DND-41 (cell line): ENCODE data around the gene SLC17A7.

Experiments used
- ATAC-seq: fragments of 200-7000 bp; cut with Tn5 transposase; 3 replicates; pipeline ENCODE4 v1.9.1; 2021; ENCODE audit warnings: low read depth; ENCODE audit not compliant: insufficient read depth
- DNase-seq: peaks from one replicate; pipeline ENCODE4 v3.0.0-alpha.2; 2020
- H2AFZ ChIP-seq: 2 replicates; pipeline ENCODE4 v1.6.0; 2012; ENCODE audit warnings: low read depth, low read length
- H3K27ac ChIP-seq: 2 replicates; pipeline ENCODE4 v1.5.1; 2012; ENCODE audit warnings: low read length, inconsistent platforms
- H3K27me3 ChIP-seq: fragments of 200-600 bp; sonication (generic); 2 replicates; pipeline ENCODE4 v1.6.0; 2012; ENCODE audit warnings: low read length, mild to moderate bottlenecking, inconsistent platforms; ENCODE audit not compliant: insufficient read depth, poor library complexity
- H3K36me3 ChIP-seq: 2 replicates; pipeline ENCODE4 v1.5.1; 2012; ENCODE audit warnings: low read length, inconsistent platforms; ENCODE audit not compliant: insufficient read depth
- H3K4me1 ChIP-seq: 2 replicates; pipeline ENCODE4 v1.5.1; 2012; ENCODE audit warnings: mild to moderate bottlenecking, low read length; ENCODE audit not compliant: insufficient read depth
- H3K4me2 ChIP-seq: 2 replicates; pipeline ENCODE4 v1.6.0; 2012; ENCODE audit warnings: mild to moderate bottlenecking, moderate library complexity, low read length, inconsistent platforms; ENCODE audit not compliant: insufficient read depth
- H3K4me3 ChIP-seq, 2 experiments: fragments of 200-600 bp in 1 of 2; shearing (Covaris generic) in 1 of 2; 2 replicates each; pipeline ENCODE4 v1.5.1; 2012 to 2016; ENCODE audit warnings: inconsistent platforms in 2 of 2, low read length in 2 of 2, mild to moderate bottlenecking in 2 of 2, low read depth in 1 of 2, moderate library complexity in 1 of 2
- H3K79me2 ChIP-seq: 2 replicates; pipeline ENCODE4 v1.6.0; 2012; ENCODE audit warnings: low read length, inconsistent platforms; ENCODE audit not compliant: insufficient read depth
- H3K9ac ChIP-seq: 2 replicates; pipeline ENCODE4 v1.6.0; 2012; ENCODE audit warnings: low read depth, mild to moderate bottlenecking, inconsistent platforms, low read length, moderate library complexity
- H3K9me3 ChIP-seq: 2 replicates; pipeline ENCODE4 v1.5.1; 2012; ENCODE audit warnings: low read length, moderate library complexity, mild to moderate bottlenecking, inconsistent platforms; ENCODE audit not compliant: insufficient read depth, severe bottlenecking
- H4K20me1 ChIP-seq: 2 replicates; pipeline ENCODE4 v1.6.0; 2012; ENCODE audit warnings: low read length; ENCODE audit not compliant: insufficient read depth
- EZH2 ChIP-seq: IDR thresholded peaks from 3 replicates; pipeline ENCODE4 v1.6.1; 2012; ENCODE audit warnings: borderline replicate concordance, low read depth, mild to moderate bottlenecking, moderate library complexity, low read length, inconsistent platforms; ENCODE audit not compliant: severe bottlenecking
- TF ChIP-seq, protein P1 (sequence below): IDR thresholded peaks from 2 replicates; pipeline ENCODE4 v1.5.1; 2012; ENCODE audit warnings: borderline replicate concordance, low read length, moderate library complexity, mild to moderate bottlenecking; ENCODE audit not compliant: poor library complexity, severe bottlenecking; ENCODE audit errors: extremely low read depth

The SLC17A7 gene

DNA sequence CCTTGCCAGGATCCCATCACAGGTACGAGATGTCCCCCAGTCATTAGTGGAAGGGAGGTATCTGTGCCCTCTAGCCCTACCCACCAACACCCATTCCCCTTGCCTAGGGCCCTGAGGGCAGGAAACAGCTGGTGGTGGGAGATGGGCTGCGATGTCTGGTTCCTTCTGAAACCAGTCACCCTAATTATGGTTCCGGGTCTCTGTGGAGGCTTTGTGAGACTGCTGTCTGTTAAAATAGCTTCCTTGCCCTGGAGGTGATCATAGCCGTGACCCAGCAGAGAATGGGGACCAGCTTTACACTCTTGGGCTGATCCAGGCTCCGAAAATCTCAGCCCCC lies 17.2 kb upstream of the SLC17A7 start:
- TF ChIP-seq, protein P1, sequence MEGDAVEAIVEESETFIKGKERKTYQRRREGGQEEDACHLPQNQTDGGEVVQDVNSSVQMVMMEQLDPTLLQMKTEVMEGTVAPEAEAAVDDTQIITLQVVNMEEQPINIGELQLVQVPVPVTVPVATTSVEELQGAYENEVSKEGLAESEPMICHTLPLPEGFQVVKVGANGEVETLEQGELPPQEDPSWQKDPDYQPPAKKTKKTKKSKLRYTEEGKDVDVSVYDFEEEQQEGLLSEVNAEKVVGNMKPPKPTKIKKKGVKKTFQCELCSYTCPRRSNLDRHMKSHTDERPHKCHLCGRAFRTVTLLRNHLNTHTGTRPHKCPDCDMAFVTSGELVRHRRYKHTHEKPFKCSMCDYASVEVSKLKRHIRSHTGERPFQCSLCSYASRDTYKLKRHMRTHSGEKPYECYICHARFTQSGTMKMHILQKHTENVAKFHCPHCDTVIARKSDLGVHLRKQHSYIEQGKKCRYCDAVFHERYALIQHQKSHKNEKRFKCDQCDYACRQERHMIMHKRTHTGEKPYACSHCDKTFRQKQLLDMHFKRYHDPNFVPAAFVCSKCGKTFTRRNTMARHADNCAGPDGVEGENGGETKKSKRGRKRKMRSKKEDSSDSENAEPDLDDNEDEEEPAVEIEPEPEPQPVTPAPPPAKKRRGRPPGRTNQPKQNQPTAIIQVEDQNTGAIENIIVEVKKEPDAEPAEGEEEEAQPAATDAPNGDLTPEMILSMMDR: no peak
- no peak for TF ChIP-seq EZH2
- no peak overlapping the region for H3K4me3 ChIP-seq
- no peak overlapping the region for H3K4me2 ChIP-seq
- H4K20me1 ChIP-seq: no peaks in the 10 kb centered on the region
- ATAC-seq (no peak), DNase-seq (no peak)
- 0 out of 2 replicates have a peak overlapping the region, but pooled peaks have one; percentile 6 for H3K27ac ChIP-seq
- H3K9ac ChIP-seq: no peak overlapping the region
- H3K4me1 ChIP-seq: peaks cover 12% of the 10 kb centered on the region
- peaks cover 43% of the 10 kb centered on the region for H3K36me3 ChIP-seq
- no peaks in the 10 kb centered on the region for H3K27me3 ChIP-seq
- no peak overlapping the region for H2AFZ ChIP-seq
- H3K79me2 ChIP-seq: peaks cover 43% of the 10 kb centered on the region
- no peaks in the 10 kb centered on the region for H3K9me3 ChIP-seq

DNA sequence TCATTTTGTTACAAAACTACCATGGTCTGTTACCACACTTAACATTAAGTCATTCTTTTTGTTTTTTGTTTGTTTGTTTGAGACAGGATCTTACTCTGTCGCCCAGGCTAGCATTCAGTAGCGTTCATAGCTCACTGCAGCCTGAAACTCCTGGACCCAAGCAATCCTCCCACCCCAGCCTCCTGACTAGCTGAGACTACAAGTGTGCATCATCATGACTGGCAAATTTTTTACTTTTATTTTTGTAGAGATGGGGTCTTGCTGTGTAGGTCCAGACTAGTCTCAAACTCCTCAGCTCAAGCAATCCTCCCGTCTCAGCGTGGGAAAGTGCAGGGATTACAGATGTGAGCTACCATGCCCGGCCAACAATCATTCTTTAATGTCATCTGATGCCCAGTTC lies 15.0 kb upstream of the SLC17A7 start:
- peaks cover 22% of the 10 kb centered on the region for H3K4me1 ChIP-seq
- peaks cover 53% of the 10 kb centered on the region for H3K79me2 ChIP-seq
- no peaks in the 10 kb centered on the region for H4K20me1 ChIP-seq
- H3K4me3 ChIP-seq: no peak overlapping the region
- DNase-seq: no peak
- H3K9me3 ChIP-seq: no peaks in the 10 kb centered on the region
- H3K27me3 ChIP-seq: no peaks in the 10 kb centered on the region
- H3K9ac ChIP-seq: no peak overlapping the region
- no peak overlapping the region for H3K27ac ChIP-seq
- peaks cover 45% of the 10 kb centered on the region for H3K36me3 ChIP-seq
- no peak for ATAC-seq
- no peak overlapping the region for H2AFZ ChIP-seq
- H3K4me2 ChIP-seq: no peak overlapping the region
- TF ChIP-seq EZH2: no peak
- TF ChIP-seq, protein P1: no peak

DNA sequence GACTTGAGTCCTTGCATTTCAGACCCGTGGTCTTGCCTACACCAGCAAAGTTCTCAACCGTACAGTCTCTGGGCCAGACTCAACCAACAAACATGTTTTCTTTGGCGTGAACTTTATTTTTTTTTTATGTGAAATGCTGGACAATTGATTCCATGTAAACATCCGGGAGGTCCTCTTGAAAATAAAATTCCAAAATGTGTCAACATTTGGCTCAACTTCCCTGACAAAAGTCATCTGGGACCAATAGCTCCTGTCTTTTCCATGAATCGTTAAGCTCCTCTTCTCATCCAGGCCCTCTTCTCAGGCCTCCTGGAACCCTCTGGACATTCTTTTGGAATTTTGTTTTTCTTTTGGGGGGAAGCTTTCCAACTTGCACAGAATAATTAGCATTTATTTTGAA lies 14.4 kb upstream of the SLC17A7 start:
- peaks cover 23% of the 10 kb centered on the region for H3K4me1 ChIP-seq
- peaks cover 57% of the 10 kb centered on the region for H3K79me2 ChIP-seq
- no peak for ATAC-seq
- H3K9ac ChIP-seq: no peak overlapping the region
- H3K27me3 ChIP-seq: no peaks in the 10 kb centered on the region
- no peaks in the 10 kb centered on the region for H4K20me1 ChIP-seq
- no peak overlapping the region for H3K4me3 ChIP-seq
- no peak overlapping the region for H3K27ac ChIP-seq
- H2AFZ ChIP-seq: no peak overlapping the region
- no peak overlapping the region for H3K4me2 ChIP-seq
- DNase-seq: no peak
- peaks cover 45% of the 10 kb centered on the region for H3K36me3 ChIP-seq
- H3K9me3 ChIP-seq: no peaks in the 10 kb centered on the region
- no peak for TF ChIP-seq EZH2
- TF ChIP-seq, protein P1: no peak

DNA sequence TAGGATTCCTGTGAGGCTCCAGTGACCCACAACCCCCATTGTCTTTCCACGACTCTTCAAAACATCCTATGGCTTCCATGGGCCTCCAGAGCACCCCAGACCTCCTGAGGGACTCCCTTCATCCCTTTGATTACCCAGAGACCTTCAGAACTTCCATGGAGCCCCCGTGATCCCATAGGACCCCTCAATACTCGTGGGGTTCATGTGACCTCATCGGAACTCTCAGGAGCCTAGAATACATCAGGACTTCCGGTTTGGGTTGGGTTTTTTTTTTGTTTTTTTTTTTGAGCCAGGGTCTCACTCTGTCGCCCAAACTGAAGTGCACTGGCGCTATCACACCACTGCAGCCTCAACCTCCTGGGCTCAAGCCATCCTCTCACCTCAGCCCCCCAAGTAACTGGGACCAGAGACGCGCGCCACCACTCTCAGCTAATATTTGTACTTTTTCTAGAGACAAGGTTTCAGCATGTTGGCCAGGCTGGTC lies 12.5 kb upstream of the SLC17A7 start:
- TF ChIP-seq EZH2: no peak
- TF ChIP-seq, protein P1: no peak
- Histone ChIP-seq H3K9ac (peak overlapping the region; percentile 85), H2AFZ (peak overlapping the region; percentile 52), H3K4me1 (peaks cover 36% of the 10 kb centered on the region), H3K79me2 (peaks cover 70% of the 10 kb centered on the region), H3K9me3 (no peaks in the 10 kb centered on the region), H3K4me3 (peak overlapping the region; percentile 70 to 91), H3K36me3 (peaks cover 44% of the 10 kb centered on the region), H3K27me3 (no peaks in the 10 kb centered on the region), H4K20me1 (peaks cover 10% of the 10 kb centered on the region; the same call in 1 of the 2 replicates), H3K4me2 (peak overlapping the region; percentile 78), H3K27ac (peak overlapping the region; percentile 93)
- no peak for ATAC-seq
- DNase-seq: no peak
